HUDEP-2 (cell line): ENCODE data around the gene PRTFDC1.

Experiments
- DNase-seq, 76 experiments: peaks; one replicate each; lab custom pipeline; 2025; ENCODE audit not compliant: unreplicated experiment in 76 of 76; lab: John Stamatoyannopoulos, UW

The PRTFDC1 gene

DNA sequence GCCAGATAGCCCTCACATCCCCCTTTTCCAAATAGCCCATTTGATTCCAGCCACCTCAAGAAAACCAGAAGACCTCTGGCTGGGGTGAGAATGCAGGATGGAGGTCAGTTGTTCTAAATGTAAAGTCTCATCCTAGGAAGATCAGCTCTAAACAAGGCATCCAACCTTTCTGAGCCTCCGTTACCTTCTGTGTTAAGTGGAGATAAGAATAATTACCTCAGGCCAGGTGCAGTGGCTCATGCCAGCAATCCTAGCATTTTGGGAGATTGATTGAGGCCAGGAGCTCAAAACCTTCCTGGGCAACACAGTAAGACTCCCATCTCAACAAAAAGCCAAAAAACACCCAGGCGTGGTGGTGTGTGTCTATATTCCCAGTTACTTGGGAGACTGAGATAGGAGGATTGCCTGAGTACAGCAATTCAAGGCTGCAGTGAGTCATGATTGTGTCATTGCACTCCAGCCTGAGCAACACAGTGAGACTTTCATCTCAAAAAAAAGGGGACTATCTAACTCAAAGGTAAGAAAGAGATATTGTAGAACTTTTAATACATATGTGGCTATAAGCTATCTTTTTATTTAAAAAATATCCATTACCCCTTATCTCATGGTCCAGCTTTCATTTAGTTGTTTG, 43.5 kb downstream of the PRTFDC1 start:
- DNase-seq = peak in 3 of 76 experiments; percentile 2 to 10 (median 3)

DNA sequence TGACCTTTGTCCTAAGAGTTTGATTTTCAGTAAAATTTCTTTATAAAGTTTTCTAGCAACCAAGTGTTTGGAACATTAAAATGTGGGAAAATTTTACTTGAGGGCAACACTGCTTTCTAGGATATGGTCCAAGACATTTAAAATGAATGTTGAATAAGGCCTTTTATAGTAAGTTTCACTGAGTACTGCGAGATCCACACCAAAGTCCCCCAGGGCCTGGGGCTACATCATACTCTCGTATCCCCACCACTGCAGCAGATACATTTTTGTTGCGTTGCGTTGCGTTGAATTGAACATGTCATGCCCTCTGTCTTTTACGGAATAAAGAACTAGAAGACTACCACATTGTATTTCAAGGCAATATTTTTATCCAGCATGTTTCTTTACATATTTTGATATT, 44.5 kb downstream of the PRTFDC1 start:
- DNase-seq = no peak

DNA sequence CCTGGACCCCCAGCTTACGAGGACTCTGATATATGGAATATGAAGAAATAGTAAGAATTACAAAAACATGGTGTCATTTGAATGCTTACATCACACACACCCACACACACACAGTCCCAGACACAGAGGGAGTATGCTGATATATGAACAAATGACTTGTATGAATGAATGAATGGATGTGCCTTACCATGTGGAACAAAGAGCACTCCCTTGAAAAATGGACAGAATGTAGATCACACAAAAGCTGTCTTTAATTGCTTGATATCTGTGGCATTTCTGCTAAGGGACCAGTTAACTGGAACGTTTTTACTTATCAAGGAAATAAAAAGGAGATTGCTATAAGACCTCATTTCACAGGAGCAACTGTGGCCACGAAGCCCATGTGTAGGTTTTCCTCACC, 46.0 kb downstream of the PRTFDC1 start:
- DNase-seq = no peak

DNA sequence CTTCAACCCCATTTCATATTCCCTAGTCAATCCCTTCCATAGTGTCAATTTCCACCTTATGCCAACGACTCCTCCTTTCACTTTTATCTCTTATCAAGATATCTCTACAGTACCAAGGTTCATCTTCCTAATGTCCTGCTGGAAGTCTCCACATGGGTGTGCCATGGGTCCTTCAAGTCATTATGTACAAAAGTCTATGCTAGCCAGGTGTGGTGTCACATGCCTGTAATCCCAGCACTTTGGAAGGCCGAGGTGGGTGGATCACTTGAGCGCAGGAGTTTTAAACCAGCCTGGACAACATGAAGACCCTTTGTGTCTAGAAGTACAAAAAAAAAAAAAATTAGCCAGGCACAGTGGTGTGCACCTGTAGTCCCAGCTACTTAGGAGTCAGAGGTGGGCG, 47.6 kb downstream of the PRTFDC1 start:
- DNase-seq = no peak

DNA sequence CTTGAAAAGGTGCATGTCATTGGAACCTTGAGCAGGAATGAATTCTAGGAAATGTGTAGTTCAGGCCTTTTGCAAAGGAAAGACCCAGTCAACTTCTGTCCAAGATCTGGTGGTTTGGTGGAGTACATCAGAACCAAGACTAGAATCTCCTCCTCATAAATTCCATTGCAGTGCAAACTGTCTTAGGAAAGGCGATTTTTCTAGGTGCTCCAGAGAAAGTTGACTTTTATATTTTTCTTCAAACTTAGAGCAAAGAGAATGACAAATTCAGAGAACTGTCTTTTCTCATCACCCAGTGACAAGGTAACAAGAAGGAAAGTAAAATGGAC, 50.0 kb downstream of the PRTFDC1 start:
- DNase-seq = no peak

DNA sequence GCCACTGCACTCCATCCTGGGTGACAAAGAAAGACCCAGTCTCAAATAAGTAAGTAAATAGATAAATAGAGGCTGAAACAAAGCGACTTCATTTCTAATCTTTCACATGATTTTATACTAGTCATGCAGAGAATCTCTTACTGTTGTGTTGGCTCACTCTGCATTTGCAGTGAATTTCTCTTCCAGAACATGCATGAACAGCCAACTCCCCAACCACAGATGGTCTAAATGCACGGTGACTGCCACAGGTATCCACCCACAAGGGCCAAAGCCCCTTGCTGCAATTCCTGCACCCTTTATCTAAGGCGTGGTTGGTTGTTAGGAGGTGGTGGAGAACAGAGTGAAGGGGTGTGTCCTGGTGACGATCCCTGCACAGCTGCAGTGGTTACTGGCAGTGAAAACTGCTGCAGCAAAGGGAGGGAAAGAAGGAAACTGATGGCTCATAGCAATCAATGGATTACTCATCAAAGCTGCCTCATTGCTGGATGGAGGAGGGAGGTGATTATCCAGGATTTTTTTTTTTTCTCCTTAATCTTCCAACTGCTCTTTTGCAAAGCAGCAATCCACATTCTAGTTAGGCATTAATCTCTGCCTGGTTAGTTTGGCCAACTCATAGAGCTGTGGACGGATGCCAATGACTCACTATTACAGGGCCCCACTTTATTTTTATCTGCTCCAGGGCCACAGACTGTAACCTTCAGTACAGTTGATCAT, 50.6 kb downstream of the PRTFDC1 start:
- peak in 68 of 76 experiments; percentile 1 to 75 (median 42) for DNase-seq

DNA sequence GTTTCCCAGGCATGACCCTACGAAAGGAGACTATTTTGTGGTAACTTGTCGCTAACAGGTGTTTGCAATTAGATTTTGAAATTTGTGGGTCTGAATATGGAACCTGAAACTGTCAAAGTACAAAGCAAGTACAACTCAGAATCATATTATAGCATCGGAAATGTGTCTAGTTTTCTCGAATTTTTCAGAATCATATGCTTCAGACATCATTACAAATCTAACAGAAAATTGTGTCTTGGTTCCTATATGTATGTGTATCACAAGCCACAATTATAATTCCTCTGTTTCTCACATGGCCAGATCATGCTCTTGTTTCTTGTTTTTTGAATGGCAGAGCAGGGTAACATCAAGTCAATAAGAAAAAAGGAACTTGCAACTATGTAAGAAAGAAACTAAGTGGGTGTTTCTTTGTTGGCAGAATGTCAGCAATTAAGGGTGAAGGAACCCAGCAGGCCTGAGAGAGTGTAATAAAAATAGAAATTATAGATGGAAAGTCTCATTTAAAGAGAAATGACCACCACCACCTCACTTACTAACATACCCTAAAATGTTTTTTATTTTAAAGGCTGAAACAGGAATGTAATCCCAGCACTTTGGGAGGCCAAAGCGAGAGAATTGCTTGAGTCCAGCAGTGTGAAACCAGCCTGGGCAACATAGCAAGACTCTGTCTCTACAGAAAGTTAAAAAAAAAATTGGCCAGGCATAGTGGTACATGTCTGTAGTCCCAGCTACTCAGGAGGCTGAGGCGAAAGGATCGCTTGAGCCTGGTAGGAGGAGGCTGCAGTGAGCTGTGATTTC, 51.3 kb downstream of the PRTFDC1 start:
- DNase-seq = peak in 5 of 76 experiments; percentile 3 to 18 (median 10)

DNA sequence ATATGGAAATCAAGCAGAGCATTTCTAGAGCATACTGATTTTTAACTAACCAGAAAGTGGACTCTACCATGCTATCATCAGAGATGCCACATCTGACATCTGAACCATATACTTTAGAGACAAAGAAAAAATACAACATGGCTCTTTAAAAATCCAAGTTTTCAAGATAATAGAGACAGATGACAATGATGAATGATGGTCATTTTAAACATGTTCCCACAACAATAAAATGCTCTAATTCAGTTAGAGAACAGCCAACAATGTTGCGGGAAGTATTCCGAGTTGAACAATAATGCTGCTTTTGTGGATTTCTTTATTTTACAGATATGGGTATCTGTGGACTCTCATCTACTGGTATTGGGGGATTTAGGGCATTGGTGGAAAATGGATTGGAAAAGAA, 52.8 kb downstream of the PRTFDC1 start:
- DNase-seq = no peak

DNA sequence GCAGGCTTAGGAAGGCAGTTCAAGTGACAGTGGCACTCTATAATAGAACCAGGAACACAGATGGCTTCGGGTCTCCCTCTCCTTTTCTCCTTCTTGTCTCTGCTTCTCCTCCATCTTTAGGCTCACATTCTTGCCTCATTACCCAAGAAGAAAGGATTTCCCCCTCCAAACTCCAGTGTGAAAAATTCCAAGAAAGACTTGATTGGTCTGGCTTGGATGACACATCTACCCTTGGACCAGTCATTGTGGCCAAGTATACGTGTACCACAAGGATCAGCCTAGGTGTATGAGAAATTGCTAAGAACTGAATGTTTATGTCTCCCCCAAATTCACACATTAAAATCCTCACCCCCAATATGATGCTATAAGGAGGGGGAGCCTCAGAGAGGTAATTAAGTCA, 53.9 kb downstream of the PRTFDC1 start:
- DNase-seq = no peak

DNA sequence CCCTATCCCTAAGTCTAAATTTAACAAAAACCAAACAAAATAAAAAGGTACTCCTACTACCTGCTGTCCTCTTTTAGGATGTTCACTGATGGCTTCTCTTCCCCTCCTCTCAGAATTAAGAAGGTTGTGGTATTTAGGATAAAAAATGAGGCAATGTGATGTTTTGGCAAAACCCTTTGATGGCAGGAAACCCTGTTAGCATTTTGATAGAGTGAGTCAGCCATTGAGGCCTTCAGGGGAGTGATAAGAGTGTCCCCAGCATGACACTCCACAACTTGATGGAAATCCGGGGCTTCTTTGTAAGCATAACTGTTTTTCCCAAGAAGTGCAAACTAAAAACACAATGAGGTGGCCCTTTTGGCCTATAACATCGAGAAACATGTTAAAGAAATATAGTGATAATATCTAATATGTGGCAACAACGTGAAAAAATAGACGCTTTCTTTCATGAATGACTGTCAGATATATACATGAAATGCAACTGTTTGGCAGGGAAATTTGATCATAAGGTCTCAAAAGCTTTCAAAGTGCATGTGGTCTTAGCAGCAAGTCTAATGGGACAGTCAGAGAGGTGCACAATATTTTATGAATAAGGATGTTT, 55.0 kb downstream of the PRTFDC1 start:
- peak in 25 of 76 experiments; percentile 1 to 55 (median 27) for DNase-seq

DNA sequence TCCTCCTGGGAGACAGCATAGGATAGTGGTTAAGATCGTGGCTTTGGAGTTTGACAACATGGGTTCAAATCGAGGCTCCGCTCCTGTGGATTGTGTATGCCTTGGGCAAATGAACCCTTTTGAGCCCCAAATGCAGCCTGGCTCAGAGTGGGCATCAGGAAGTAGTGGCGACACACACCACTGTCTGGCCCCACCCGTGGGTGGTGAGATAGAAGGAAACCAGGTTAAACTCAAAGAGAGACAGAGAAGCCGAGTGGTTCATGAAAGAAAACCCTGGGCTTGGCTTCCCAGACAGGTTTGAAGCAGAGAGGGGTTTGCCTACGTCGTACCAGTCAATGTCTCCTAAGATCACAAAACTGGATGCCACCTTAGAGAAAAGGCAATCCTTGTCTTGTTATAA, 57.7 kb downstream of the PRTFDC1 start:
- no peak for DNase-seq

DNA sequence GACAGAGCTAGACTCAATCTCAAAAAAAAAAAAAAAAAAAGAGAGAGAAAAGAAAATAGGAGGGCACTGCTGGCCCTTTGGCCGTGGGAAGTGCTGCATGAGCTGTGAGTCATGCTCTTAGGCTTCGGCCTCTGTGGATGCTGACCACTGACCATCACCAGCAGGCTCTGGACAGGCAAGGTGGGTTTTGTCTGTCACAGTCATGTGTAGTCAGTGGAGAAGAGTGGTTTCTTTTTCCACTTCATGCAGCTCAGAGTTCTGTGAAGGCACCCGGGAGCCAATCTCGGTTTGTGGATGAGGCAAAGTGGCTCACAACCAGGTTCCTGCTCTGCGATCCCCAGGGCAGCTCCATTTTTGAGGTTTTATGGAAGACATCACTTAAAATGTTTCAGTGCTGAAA, 58.1 kb downstream of the PRTFDC1 start:
- no peak for DNase-seq

DNA sequence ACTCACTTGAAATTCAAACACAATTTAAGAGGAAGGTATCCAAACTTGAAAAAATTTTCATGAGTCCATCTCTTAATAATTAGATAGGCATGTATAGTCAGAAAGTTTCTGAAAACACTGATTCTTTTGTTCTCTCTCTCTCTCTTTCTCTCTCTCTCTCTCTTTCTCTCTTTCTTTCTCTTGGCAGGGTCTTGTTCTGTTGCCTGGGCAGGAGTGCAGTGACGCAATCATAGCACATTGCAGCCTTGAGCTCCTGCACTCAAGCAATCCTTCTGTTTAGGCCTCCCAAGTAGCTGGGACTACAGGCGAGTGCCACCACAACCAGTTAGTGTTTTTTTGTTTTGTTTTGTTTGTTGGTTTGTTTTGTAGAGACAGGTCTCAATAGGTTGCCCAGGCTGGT, 59.3 kb downstream of the PRTFDC1 start:
- no peak for DNase-seq

DNA sequence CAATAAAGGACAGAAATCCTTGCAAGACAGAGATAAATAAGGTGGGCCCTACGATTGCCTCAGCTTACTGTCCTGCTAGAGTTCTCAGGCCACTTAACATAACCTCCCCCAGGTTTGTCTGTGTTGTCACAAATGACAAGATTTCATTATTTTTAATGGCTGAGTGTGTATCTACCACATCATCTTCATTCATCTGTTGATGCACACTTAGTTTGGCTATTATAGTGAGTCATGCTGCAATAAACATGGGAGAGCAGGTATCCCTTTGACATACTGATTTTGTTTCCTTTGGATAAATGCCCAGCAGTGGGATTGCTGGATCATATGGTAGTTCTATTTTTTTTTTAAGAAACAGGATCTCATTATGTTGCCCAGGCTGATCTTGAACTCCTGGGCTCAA, 60.6 kb downstream of the PRTFDC1 start:
- DNase-seq = no peak

DNA sequence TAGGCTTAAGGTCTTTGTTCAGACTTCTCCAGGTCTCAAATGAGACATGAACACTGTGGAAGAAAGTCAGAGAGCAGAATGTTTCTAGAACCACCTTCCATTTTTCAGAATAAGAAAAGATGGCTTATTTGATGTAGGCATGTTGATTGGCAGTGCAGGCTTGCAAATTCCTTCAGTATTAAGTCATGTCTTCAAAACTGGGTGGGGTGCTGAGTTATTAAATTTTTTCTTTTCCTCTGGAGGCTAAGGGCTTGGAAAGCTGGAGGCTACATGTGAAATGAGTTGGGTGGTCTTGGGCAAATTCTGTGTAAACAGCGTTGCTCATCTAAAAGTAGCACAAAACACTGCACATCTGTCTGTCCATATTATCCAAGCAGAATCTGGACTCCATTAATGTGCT, 62.8 kb downstream of the PRTFDC1 start:
- DNase-seq = no peak

DNA sequence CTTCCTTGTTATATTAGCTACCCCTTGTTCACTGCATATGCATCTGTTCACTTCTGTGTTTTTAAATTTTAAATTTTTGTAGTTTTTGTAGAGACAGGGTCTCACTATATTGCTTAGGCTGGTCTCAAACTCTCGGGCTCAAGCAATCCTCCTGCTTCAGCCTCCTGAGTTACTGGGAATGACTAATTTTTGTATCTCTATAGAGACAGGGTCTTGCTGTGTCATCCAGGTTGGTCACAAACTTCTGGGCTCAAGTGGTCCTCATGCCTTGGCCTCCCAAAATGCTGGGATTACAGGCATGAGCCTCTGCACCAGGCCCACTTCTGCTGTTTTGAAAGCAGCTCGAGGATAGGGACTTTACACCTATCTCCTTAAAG, 64.6 kb downstream of the PRTFDC1 start:
- DNase-seq = no peak

DNA sequence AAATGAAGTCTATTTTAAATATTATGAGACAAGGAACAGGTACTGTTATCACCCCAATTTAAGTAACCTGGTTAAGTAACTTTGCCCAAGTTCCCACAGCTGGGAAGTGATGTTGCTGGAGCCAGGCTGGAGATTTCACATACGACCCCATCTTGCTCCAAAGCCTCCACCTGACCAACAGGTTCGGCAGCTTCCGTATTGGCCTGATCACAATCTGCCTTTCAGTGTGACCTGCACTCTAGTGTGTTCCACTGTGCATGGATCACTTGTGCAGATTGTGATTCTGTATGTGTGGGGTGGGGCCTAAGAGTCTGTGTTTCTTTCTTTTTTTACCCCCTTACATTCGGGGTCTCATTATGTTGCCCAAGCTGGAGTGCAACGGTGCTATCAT, 66.1 kb downstream of the PRTFDC1 start:
- no peak for DNase-seq

DNA sequence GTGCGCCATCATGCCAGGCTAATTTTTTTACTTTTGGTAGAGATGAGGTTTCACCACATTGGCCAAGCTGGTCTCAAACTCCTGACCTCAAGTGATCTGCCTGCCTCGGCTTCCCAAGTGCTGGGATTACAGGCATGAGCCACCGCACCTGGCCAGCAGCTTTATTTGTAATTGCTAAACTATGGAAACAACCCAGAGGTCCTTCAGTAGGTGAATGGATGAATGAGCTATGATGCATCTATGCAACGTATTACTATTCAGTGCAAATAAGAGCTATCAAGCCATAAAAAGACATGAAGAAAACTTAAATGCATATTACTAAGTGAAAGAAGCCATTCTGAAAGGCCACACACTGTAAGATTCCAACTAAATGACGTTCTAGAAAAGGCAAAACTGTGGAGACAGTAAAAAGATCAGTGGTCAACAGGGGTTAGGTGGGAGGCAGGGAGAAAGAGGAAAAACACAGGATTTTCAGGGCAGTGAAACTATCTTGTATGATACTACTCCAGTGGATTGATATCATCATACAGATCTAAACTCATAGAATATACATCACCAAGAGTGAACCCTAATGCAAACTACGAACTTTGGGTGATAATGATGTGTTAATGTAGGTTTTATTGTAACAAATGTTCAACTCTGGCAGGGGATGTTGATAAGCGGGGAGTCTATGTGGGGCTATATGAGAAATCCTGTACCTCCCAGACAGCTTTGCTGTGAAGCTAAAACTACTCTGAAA, 66.7 kb downstream of the PRTFDC1 start:
- DNase-seq = no peak

DNA sequence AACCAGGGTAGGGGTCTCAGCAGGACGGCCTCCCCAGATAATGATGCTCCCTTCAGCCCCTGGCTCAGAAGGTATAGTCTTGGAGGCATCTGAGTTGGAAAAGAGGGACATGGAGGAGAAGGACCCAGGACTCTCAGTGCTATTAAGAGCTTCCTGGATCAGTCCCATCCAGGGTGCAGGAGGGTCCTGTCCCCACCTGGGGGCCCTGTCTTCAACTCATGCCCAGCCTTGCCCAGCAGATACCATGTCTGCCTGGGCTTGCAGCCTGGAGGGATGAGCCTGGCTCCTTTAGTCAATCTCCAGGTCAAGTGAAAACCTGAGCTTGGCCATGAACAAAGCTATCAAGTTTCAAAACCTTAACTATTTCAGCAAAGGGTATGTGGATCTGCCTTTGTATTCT, 67.6 kb downstream of the PRTFDC1 start:
- no peak for DNase-seq

DNA sequence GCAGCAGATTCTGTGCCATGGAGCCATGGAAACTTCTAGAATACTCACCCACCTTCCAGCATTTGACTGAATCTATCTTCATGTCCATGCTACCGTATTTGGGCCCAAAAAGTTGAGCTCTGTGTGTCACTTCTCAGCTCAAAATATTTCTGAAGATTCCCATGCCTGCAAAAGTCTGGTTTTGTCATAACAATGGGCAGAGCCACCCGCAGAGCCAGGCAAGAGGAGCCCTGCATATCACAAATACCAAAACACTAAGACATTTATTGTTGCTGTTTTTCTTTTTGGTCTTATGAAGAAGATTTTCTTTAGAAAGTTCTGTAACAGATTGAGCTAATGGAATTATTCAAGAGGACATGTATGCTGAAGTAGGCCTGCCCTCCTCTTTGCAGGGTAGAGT, 68.1 kb downstream of the PRTFDC1 start:
- no peak for DNase-seq

DNA sequence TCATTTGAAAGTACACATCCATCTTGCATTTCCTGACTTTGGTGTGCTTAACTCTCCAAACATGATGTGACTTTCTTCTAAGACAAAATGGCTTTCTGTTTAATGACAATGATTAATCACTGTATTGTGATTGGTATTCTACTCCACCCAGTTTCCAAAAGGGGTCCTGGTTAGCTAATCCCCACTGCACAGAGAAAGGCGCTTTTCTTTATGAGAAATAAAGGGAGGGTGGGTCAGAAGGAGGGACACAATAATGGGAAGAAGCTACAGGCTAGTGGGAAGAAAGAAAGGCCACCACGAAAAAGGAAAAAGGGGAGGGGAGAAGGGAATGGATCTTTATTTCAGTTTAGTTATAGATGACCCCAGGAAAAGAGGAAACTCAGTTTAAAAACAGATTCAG, 69.2 kb downstream of the PRTFDC1 start:
- DNase-seq = no peak
